ENCODE data around the gene ZNF226.
"Not testable (repeated sequence)": the region's sequence is repeated elsewhere in the genome, so short reads cannot be mapped to it uniquely, and the experiment has no call there.

ZNF226 gene

GRCh38 chr19:44212866-44213346 is 48.0 kb downstream of the ZNF226 start:
- DNase-seq: no peak

- not testable (repeated sequence) for DNase-seq
These were observed 55.0 kb downstream of the ZNF226 start for GRCh38 chr19:44219926-44220325.

GRCh38 chr19:44220761-44221160 is 55.9 kb downstream of the ZNF226 start:
- not testable (repeated sequence) for DNase-seq

GRCh38 chr19:44221291-44221690 is 56.4 kb downstream of the ZNF226 start:
- DNase-seq: not testable (repeated sequence)
